ENCODE results near the gene MUCL1. TPM values are rescaled to one million over a fixed set of nuclear protein-coding genes. Genes with fewer than 3 reads are reported as not detected.

The MUCL1 gene
- total and polyA plus RNA-seq, 2 of the 13 experiments (the other 11 are each of a cell fraction or from before 2014, with no cell fraction given): not detected

DNA sequence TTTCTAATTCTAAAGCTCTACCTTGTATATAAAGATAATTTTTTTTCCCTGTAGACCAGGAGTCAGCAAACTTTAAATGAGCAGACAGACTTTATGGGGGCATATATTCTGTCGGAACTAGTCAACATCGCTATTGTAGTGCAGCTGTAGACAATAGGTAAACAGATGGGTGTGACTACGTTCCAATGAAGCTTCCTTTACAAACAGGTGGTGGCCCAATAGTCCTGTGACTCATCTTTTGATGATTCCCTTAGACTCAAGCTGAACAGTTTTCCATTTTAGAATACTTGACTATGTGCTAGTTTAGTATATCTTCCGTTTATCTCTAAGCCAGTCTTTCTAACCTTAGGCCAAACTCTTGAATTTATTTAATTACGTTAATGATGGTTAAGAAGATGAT is 16.3 kb downstream of the MUCL1 start:
- no peak for ATAC-seq
- ChIA-PET POLR2A (no interaction called here), CTCF (ENCODE audit: low intra/inter-chr PET ratio, low total read pairs) (no interaction called here)
- BruUV-seq (replicated peaks): no TSS peak
- Histone ChIP-seq H3K9me3 (ENCODE audit: low read length) (no peaks in the 10 kb centered on the region), H2AFZ (ENCODE audit: low read length) (no peak overlapping the region), H3K4me3 (replicated peaks in 1 of 3; ENCODE audit: insufficient read depth in 1 of 3, low read depth in 2 of 3, low read length in 3 of 3) (no peak overlapping the region), H3K36me3 (replicated peaks in 1 of 2; ENCODE audit: control insufficient read depth in 1 of 2, insufficient read depth in 2 of 2, low read length in 2 of 2) (no peaks in the 10 kb centered on the region), H3K79me2 (ENCODE audit: insufficient read depth, low read length) (no peaks in the 10 kb centered on the region), H3K4me1 (ENCODE audit: insufficient read depth, low read length) (no peaks in the 10 kb centered on the region), H3K4me2 (ENCODE audit: low read depth, low read length) (no peak overlapping the region), H4K20me1 (ENCODE audit: insufficient read depth, low read length) (no peaks in the 10 kb centered on the region), H3K27ac (ENCODE audit: extremely low read length, insufficient read depth, low read length) (no peak overlapping the region), H3K9ac (ENCODE audit: insufficient read depth, low read depth, low read length) (no peak overlapping the region), H3K27me3 (ENCODE audit: control insufficient read depth in 1 of 2, insufficient read depth in 2 of 2, low read length in 2 of 2) (no peaks in the 10 kb centered on the region; a peak in 1 of 5 replicates)
- DNase-seq (ENCODE audit: low spot score): no peak
- TF ChIP-seq TCF7 (IDR thresholded peaks at IDR 0.05; ENCODE audit: low read depth) (no peak), SMC3 (IDR thresholded peaks at IDR 0.05; ENCODE audit: low read length) (no peak), CHD2 (IDR thresholded peaks at IDR 0.05; ENCODE audit: low read depth, low read length) (no peak), ZNF660 (CRISPR knock-in tag; IDR thresholded peaks at IDR 0.05; ENCODE audit: borderline replicate concordance, low read depth) (no peak), ZMYM3 (CRISPR knock-in tag; IDR thresholded peaks at IDR 0.05) (no peak)
- TF ChIP-seq, protein P1, sequence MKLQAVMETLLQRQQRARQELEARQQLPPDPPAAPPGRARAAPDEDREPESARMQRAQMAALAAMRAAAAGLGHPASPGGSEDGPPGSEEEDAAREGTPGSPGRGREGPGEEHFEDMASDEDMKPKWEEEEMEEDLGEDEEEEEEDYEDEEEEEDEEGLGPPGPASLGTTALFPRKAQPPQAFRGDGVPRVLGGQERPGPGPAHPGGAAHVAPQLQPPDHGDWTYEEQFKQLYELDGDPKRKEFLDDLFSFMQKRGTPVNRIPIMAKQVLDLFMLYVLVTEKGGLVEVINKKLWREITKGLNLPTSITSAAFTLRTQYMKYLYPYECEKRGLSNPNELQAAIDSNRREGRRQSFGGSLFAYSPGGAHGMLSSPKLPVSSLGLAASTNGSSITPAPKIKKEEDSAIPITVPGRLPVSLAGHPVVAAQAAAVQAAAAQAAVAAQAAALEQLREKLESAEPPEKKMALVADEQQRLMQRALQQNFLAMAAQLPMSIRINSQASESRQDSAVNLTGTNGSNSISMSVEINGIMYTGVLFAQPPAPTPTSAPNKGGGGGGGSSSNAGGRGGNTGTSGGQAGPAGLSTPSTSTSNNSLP (IDR thresholded peaks at IDR 0.05; ENCODE audit: low read depth, low read length): no peak
- TF ChIP-seq, protein P2, sequence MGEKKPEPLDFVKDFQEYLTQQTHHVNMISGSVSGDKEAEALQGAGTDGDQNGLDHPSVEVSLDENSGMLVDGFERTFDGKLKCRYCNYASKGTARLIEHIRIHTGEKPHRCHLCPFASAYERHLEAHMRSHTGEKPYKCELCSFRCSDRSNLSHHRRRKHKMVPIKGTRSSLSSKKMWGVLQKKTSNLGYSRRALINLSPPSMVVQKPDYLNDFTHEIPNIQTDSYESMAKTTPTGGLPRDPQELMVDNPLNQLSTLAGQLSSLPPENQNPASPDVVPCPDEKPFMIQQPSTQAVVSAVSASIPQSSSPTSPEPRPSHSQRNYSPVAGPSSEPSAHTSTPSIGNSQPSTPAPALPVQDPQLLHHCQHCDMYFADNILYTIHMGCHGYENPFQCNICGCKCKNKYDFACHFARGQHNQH (CRISPR knock-in tag; IDR thresholded peaks at IDR 0.05): no peak
- TF ChIP-seq, protein P3, sequence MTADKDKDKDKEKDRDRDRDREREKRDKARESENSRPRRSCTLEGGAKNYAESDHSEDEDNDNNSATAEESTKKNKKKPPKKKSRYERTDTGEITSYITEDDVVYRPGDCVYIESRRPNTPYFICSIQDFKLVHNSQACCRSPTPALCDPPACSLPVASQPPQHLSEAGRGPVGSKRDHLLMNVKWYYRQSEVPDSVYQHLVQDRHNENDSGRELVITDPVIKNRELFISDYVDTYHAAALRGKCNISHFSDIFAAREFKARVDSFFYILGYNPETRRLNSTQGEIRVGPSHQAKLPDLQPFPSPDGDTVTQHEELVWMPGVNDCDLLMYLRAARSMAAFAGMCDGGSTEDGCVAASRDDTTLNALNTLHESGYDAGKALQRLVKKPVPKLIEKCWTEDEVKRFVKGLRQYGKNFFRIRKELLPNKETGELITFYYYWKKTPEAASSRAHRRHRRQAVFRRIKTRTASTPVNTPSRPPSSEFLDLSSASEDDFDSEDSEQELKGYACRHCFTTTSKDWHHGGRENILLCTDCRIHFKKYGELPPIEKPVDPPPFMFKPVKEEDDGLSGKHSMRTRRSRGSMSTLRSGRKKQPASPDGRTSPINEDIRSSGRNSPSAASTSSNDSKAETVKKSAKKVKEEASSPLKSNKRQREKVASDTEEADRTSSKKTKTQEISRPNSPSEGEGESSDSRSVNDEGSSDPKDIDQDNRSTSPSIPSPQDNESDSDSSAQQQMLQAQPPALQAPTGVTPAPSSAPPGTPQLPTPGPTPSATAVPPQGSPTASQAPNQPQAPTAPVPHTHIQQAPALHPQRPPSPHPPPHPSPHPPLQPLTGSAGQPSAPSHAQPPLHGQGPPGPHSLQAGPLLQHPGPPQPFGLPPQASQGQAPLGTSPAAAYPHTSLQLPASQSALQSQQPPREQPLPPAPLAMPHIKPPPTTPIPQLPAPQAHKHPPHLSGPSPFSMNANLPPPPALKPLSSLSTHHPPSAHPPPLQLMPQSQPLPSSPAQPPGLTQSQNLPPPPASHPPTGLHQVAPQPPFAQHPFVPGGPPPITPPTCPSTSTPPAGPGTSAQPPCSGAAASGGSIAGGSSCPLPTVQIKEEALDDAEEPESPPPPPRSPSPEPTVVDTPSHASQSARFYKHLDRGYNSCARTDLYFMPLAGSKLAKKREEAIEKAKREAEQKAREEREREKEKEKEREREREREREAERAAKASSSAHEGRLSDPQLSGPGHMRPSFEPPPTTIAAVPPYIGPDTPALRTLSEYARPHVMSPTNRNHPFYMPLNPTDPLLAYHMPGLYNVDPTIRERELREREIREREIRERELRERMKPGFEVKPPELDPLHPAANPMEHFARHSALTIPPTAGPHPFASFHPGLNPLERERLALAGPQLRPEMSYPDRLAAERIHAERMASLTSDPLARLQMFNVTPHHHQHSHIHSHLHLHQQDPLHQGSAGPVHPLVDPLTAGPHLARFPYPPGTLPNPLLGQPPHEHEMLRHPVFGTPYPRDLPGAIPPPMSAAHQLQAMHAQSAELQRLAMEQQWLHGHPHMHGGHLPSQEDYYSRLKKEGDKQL (CRISPR knock-in tag; IDR thresholded peaks at IDR 0.05; ENCODE audit: low read depth): no peak
- TF ChIP-seq, protein P4, sequence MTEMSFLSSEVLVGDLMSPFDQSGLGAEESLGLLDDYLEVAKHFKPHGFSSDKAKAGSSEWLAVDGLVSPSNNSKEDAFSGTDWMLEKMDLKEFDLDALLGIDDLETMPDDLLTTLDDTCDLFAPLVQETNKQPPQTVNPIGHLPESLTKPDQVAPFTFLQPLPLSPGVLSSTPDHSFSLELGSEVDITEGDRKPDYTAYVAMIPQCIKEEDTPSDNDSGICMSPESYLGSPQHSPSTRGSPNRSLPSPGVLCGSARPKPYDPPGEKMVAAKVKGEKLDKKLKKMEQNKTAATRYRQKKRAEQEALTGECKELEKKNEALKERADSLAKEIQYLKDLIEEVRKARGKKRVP (CRISPR knock-in tag; IDR thresholded peaks at IDR 0.05): no peak
- TF ChIP-seq, protein P5, sequence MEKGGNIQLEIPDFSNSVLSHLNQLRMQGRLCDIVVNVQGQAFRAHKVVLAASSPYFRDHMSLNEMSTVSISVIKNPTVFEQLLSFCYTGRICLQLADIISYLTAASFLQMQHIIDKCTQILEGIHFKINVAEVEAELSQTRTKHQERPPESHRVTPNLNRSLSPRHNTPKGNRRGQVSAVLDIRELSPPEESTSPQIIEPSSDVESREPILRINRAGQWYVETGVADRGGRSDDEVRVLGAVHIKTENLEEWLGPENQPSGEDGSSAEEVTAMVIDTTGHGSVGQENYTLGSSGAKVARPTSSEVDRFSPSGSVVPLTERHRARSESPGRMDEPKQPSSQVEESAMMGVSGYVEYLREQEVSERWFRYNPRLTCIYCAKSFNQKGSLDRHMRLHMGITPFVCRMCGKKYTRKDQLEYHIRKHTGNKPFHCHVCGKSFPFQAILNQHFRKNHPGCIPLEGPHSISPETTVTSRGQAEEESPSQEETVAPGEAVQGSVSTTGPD (CRISPR knock-in tag; IDR thresholded peaks at IDR 0.05): no peak
- intact Hi-C loops (cut with micrococcal nuclease; ENCODE audit: unreplicated experiment): no loop called here
- WGBS (ENCODE audit: low lambda C conversion rate): 3% methylated on average over 5 of the region's 5 CpGs
- in situ Hi-C loops (cut with HindIII; ENCODE audit: extremely low pct_ligation_motif_present, low pct_unique_long_range_greater_than_20kb): no loop called here
- FAIRE-seq: no peak

Data from HepG2 (cell line).